Astrocyte (in vitro differentiated cells and primary cell): ENCODE measurements around the gene SNX27.

Source experiments
- CTCF ChIP-seq: IDR thresholded peaks from 2 replicates; pipeline ENCODE4 v1.5.1; 2011; ENCODE audit warnings: low read depth, mild to moderate bottlenecking, inconsistent platforms, low read length, moderate library complexity; ENCODE audit not compliant: insufficient read depth
- EZH2 ChIP-seq: IDR thresholded peaks from 2 replicates; pipeline ENCODE4 v1.6.1; 2012; ENCODE audit warnings: mild to moderate bottlenecking, low read length, inconsistent platforms; ENCODE audit not compliant: insufficient read depth

GRCh38 chr1:151604291-151604690 is 7.6 kb upstream of the SNX27 start:
- no peak for TF ChIP-seq CTCF
- TF ChIP-seq EZH2 = no peak
